CD4-positive, alpha-beta T cell (primary cell): ENCODE data around the gene YBX1. TPM values are rescaled to one million over a fixed set of nuclear protein-coding genes. Genes with fewer than 3 reads are reported as not detected.

ENCODE experiments used
- ATAC-seq: fragments of 200-7000 bp; cut with Tn5 transposase; one replicate; pipeline ENCODE4 v1.10.0; 2022; ENCODE audit warnings: mild to moderate bottlenecking; ENCODE audit not compliant: poor library complexity
- CTCF ChIA-PET: fragments of 350-600 bp; sonication (Branson Sonifier 250); formaldehyde crosslinking; loops from one replicate; lab custom pipeline; 2021; ENCODE audit warnings: antibody characterized with exemption, inconsistent platforms; lab: Charles Lee
- POLR2A ChIA-PET: fragments of 350-600 bp; sonication (Branson Sonifier 250); formaldehyde crosslinking; loops from one replicate; lab custom pipeline; 2021; ENCODE audit warnings: antibody characterized with exemption, inconsistent platforms; lab: Charles Lee
- DNase-seq, 14 experiments: peaks; one replicate each; pipeline ENCODE4 v3.0.0-alpha.2; 2013 to 2020; ENCODE audit warnings: mixed read lengths in 2 of 14
- H3K27ac ChIP-seq, 2 donors: one replicate each; pipeline versions ENCODE4 v1.5.1 to v1.7.0; 2013; ENCODE audit warnings: low read length in 2 of 2, low read depth in 1 of 2, mild to moderate bottlenecking in 1 of 2
- H3K27me3 ChIP-seq, 2 experiments: 1 replicate in 1 of 2; 2 replicates in 1 of 2; pipeline versions ENCODE4 v1.6.1 to v1.7.0; 2013; ENCODE audit warnings: low read length in 2 of 2, control low read depth in 1 of 2, mild to moderate bottlenecking in 1 of 2, moderate library complexity in 1 of 2; ENCODE audit not compliant: insufficient read depth in 2 of 2, control insufficient read depth in 1 of 2
- H3K36me3 ChIP-seq: one replicate; pipeline ENCODE4 v1.6.1; 2013; ENCODE audit warnings: low read length, control low read depth; ENCODE audit not compliant: insufficient read depth
- H3K4me1 ChIP-seq: one replicate; pipeline ENCODE4 v1.6.1; 2013; ENCODE audit warnings: low read length, control low read depth; ENCODE audit not compliant: insufficient read depth
- H3K4me3 ChIP-seq: one replicate; pipeline ENCODE4 v1.5.1; 2013; ENCODE audit warnings: mild to moderate bottlenecking, low read length, moderate library complexity
- H3K9me3 ChIP-seq, 2 experiments: 1 replicate in 1 of 2; 2 replicates in 1 of 2; pipeline versions ENCODE4 v1.6.1 to v1.7.0; 2013; ENCODE audit warnings: low read length in 2 of 2, mild to moderate bottlenecking in 2 of 2, control low read depth in 1 of 2, moderate library complexity in 1 of 2; ENCODE audit not compliant: control insufficient read depth in 1 of 2, insufficient read depth in 1 of 2
- H3K27ac Mint-ChIP-seq: one replicate; pipeline ENCODE4 v1.8.0; 2020; ENCODE audit warnings: mixed read lengths
- H3K27me3 Mint-ChIP-seq: one replicate; pipeline ENCODE4 v1.8.0; 2021; ENCODE audit warnings: mixed read lengths
- H3K36me3 Mint-ChIP-seq: one replicate; pipeline ENCODE4 v1.8.0; 2021; ENCODE audit warnings: low read depth, mixed read lengths
- H3K4me1 Mint-ChIP-seq: one replicate; pipeline ENCODE4 v1.8.0; 2021; ENCODE audit warnings: low read depth, mixed read lengths
- H3K4me3 Mint-ChIP-seq: one replicate; pipeline ENCODE4 v1.8.0; 2020; ENCODE audit warnings: mild to moderate bottlenecking, mixed read lengths
- H3K9me3 Mint-ChIP-seq: one replicate; pipeline ENCODE4 v1.8.0; 2020; ENCODE audit warnings: mixed read lengths
- intact Hi-C, 2 experiments: fragments of 100-400 bp; cut with DNase I in 1 of 2; cut with micrococcal nuclease in 1 of 2; formaldehyde crosslinking; loops; one replicate each; pipeline versions ENCODE4 v1.15.1 to v1.9.0; 2023 to 2025; cut with DNase I, micrococcal nuclease
- total RNA-seq, 174 experiments: library from RNA in 2 of 174; stranded (reverse) in 2 of 174; gene quantifications; one replicate each; pipeline ENCODE4 v1.2.3 and lab custom pipeline; 2021 to 2026
- TF ChIP-seq, protein P1 (sequence below): fragments of 200-600 bp; IDR thresholded peaks from one replicate; pipeline ENCODE4 v1.8.0; 2022; ENCODE audit warnings: antibody characterized with exemption, mild to moderate bottlenecking

Gene YBX1
- total RNA-seq, 2 experiments from 2014 or later, result 372 to 389 TPM

DNA sequence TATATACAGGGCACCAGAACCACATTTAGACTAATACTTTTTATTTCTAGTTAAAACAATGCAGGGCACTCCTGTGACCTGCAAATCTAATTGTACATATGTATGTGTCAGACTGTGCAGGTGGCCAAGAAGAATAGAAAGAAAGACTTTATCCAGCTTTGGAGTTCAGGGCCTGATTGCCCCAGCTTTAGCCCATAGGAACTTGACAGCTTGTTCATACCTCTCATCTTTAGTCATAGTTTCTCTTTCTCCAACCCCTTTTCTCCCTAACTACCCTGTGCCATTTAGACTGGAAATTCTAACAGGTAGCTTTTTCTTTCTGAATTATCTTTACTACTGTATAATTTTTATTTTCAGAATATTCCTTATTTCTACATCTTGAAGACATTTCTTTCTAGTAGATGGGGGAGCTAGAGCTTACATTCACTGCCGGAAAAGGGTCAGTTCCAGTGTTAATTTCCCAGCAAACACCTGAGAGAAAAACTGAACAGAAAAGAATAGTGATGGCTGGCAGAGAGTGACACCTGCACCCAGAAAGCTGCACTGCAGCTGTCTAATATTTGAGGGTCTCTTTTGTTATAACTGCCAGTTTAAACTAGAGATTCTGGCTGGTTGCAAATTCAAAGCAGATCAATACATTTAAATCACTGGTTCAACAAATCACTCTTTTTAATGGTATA, 8.4 kb downstream of the YBX1 start:
- H3K9me3 ChIP-seq, result no peaks in the 10 kb centered on the region
- intact Hi-C loops, result loop anchor here (1.0 to 10.0 kb wide), 2 partner anchors 46 to 112 kb away; no protein-coding TSS in a partner anchor
- no peak overlapping the region for H3K27ac ChIP-seq
- Mint-ChIP-seq H3K27me3 (no peaks in the 10 kb centered on the region), H3K4me3 (no peak overlapping the region), H3K27ac (peak overlapping the region; percentile 52), H3K36me3 (peaks cover 60% of the 10 kb centered on the region), H3K4me1 (peaks cover 97% of the 10 kb centered on the region), H3K9me3 (no peaks in the 10 kb centered on the region)
- H3K27me3 ChIP-seq, result no peaks in the 10 kb centered on the region
- ChIA-PET CTCF (interaction anchor here (1.4 kb wide), 1 partner anchor 41 kb away, joined by 3 read pairs; no protein-coding TSS in a partner anchor), POLR2A (interaction anchor here (0.7 to 4.7 kb wide), 5 partner anchors 8 to 763 kb away, joined by 3 to 37 read pairs (median 3); partner anchors contain the start of genes C1orf50, HYI, PPIH and YBX1)
- TF ChIP-seq, protein P1, sequence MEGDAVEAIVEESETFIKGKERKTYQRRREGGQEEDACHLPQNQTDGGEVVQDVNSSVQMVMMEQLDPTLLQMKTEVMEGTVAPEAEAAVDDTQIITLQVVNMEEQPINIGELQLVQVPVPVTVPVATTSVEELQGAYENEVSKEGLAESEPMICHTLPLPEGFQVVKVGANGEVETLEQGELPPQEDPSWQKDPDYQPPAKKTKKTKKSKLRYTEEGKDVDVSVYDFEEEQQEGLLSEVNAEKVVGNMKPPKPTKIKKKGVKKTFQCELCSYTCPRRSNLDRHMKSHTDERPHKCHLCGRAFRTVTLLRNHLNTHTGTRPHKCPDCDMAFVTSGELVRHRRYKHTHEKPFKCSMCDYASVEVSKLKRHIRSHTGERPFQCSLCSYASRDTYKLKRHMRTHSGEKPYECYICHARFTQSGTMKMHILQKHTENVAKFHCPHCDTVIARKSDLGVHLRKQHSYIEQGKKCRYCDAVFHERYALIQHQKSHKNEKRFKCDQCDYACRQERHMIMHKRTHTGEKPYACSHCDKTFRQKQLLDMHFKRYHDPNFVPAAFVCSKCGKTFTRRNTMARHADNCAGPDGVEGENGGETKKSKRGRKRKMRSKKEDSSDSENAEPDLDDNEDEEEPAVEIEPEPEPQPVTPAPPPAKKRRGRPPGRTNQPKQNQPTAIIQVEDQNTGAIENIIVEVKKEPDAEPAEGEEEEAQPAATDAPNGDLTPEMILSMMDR, result peak; percentile 12
- DNase-seq (peak in 1 of 14 experiments; percentile 14), ATAC-seq (peak; percentile 44)
- H3K4me1 ChIP-seq, result peaks cover 41% of the 10 kb centered on the region
- H3K4me3 ChIP-seq, result no peak overlapping the region
- H3K36me3 ChIP-seq, result peaks cover 35% of the 10 kb centered on the region

DNA sequence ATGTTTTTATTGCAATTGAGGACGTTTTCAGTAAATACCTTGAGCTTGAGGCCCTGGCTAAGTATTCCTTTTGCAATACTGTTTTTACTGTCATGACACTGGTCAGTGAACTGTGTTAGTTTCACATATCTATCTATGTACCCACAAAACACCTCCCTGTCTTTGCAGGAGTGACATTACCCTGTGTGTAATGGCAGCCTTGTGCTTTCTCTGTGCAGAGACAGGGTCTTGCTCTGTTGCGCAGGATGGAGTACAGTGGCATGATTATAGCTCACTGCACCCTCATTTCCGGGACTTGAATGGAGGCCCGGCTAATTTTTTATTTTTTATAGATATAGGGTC, 8.9 kb downstream of the YBX1 start:
- no peak overlapping the region for H3K27ac ChIP-seq
- H3K36me3 ChIP-seq, result peaks cover 36% of the 10 kb centered on the region
- DNase-seq (no peak), ATAC-seq (no peak)
- peaks cover 97% of the 10 kb centered on the region for H3K4me1 Mint-ChIP-seq
- H3K9me3 Mint-ChIP-seq, result no peaks in the 10 kb centered on the region
- peaks cover 41% of the 10 kb centered on the region for H3K4me1 ChIP-seq
- H3K4me3 ChIP-seq, result no peak overlapping the region
- TF ChIP-seq, protein P1, result no peak
- peaks cover 65% of the 10 kb centered on the region for H3K36me3 Mint-ChIP-seq
- H3K27me3 Mint-ChIP-seq, result no peaks in the 10 kb centered on the region
- H3K27me3 ChIP-seq, result no peaks in the 10 kb centered on the region
- POLR2A ChIA-PET, result interaction anchor here (0.7 to 4.7 kb wide), 6 partner anchors 9 to 763 kb away, joined by 3 to 37 read pairs (median 3); partner anchors contain the start of genes C1orf50, HYI, PPIH and YBX1
- intact Hi-C loops, result loop anchor here (1.0 to 10.0 kb wide), 2 partner anchors 46 to 113 kb away; no protein-coding TSS in a partner anchor
- CTCF ChIA-PET, result interaction anchor here (1.4 kb wide), 1 partner anchor 42 kb away, joined by 3 read pairs; no protein-coding TSS in a partner anchor
- H3K27ac Mint-ChIP-seq, result peak overlapping the region; percentile 52
- H3K9me3 ChIP-seq, result no peaks in the 10 kb centered on the region
- no peak overlapping the region for H3K4me3 Mint-ChIP-seq

DNA sequence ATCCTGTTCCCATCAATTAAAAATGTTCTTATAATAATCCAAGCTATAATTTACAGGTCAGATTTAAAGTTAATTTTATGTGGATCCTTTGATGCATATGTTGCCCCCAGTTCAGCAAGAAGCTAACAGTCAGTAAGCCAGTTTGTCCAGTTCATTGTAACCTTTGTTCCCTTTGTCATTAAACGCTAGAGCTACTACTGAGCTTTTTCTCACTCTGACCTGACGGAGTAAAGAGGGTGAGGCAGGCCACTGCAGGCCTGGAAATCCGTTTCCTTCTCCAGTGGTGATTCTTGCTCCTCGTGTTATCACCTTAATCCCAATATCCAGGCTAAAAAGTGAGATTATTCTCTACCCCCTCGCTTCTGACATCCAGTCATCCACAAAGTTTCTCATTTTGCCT, 10.2 kb downstream of the YBX1 start:
- no peak overlapping the region for H3K4me3 Mint-ChIP-seq
- TF ChIP-seq, protein P1, result no peak

More for the DNA sequence above, 10.2 kb downstream of the YBX1 start:
- H3K36me3 ChIP-seq, result peaks cover 45% of the 10 kb centered on the region
- no peak overlapping the region for H3K4me3 ChIP-seq
- POLR2A ChIA-PET, result interaction anchor here (1.0 to 4.7 kb wide), 2 partner anchors 10 to 202 kb away, joined by 3 to 37 read pairs; partner anchors contain the start of gene YBX1
- Mint-ChIP-seq H3K36me3 (peaks cover 66% of the 10 kb centered on the region), H3K4me1 (peaks cover 84% of the 10 kb centered on the region), H3K27ac (peak overlapping the region; percentile 35), H3K9me3 (no peaks in the 10 kb centered on the region), H3K27me3 (no peaks in the 10 kb centered on the region)
- intact Hi-C loops, result loop anchor here in 1 of 2 experiments (10.0 kb wide), 1 partner anchor 48 kb away; no protein-coding TSS in a partner anchor
- no peaks in the 10 kb centered on the region for H3K9me3 ChIP-seq
- H3K27ac ChIP-seq, result no peak overlapping the region
- CTCF ChIA-PET, result interaction anchor here (0.6 to 0.7 kb wide), 2 partner anchors 31 to 35 kb away, joined by 3 read pairs; partner anchors contain the start of gene PPIH
- DNase-seq (no peak), ATAC-seq (no peak)
- H3K4me1 ChIP-seq, result peaks cover 27% of the 10 kb centered on the region
- H3K27me3 ChIP-seq, result no peaks in the 10 kb centered on the region
